Breast epithelium (tissue), 3 donors: ENCODE measurements around the gene WNT8B.

Source experiments
- CTCF ChIP-seq, 3 donors: fragments of 450-650 bp; IDR thresholded peaks; one replicate each; pipeline ENCODE4 v1.5.1; 2016 to 2017; ENCODE audit warnings: antibody characterized with exemption in 3 of 3, mild to moderate bottlenecking in 3 of 3, moderate library complexity in 3 of 3
- POLR2A ChIP-seq: fragments of 450-650 bp; IDR thresholded peaks from one replicate; pipeline ENCODE4 v1.6.1; 2016; ENCODE audit warnings: antibody characterized with exemption, mild to moderate bottlenecking, moderate library complexity
- POLR2AphosphoS5 ChIP-seq, 3 donors: sonication (generic); formaldehyde crosslinking; IDR thresholded peaks; one replicate each; pipeline ENCODE4 v1.6.1; 2017; ENCODE audit warnings: antibody characterized with exemption in 3 of 3

- TF ChIP-seq POLR2A (no peak), CTCF (IDR thresholded peaks at IDR 0.05) (no peak), POLR2AphosphoS5 (IDR thresholded peaks at IDR 0.05) (no peak)
These were observed 15.1 kb upstream of the WNT8B start for GRCh38 chr10:100447663-100448062.
